ENCODE data around the gene AKR1C8.
"Not testable (repeated sequence)": the region's sequence is repeated elsewhere in the genome, so short reads cannot be mapped to it uniquely, and the experiment has no call there.

The AKR1C8 gene

DNA sequence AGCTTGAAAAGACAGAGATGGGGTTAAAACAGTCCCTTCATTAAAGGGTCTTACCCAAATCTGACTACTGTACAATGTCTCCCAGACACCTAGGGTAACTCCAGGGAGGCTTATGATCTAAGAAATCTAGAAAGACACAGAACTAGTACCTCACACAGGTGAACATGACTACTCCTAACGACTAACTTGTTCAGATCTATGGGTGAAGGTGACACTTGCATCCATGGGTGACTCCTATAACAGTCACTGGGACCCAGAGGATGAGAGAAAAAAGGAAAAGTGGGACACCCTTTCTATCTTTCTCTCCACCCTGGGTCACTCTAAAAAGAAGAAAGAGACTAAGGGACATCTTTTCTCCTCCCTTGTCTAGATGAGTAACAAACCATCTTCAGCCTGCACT is 19.2 kb downstream of the AKR1C8 start:
- peak; percentile 2 to 18 (median 11) for DNase-seq

DNA sequence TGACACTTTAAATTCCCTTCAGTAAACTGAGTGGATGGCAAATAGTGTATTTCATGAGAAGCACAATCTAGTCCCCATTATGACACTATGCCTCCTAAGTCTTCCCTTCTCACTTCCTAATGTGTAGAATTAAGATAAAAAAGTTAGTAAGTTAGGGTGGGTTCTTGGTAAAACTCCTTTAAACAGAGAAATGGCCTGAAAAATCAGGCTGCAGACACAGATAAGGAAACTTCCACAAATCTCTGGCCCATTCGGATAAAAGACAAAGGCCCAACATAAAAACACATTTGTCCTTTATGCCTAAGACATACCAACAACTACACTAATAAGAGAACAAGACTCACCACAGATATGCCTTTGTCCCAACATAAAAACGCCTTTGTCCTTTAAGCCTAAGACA is 21.5 kb downstream of the AKR1C8 start:
- DNase-seq, result no peak

- peak; percentile 38 to 72 (median 63) for DNase-seq
These were observed 25.8 kb downstream of the AKR1C8 start for GRCh38 chr10:5159126-5159525.

DNA sequence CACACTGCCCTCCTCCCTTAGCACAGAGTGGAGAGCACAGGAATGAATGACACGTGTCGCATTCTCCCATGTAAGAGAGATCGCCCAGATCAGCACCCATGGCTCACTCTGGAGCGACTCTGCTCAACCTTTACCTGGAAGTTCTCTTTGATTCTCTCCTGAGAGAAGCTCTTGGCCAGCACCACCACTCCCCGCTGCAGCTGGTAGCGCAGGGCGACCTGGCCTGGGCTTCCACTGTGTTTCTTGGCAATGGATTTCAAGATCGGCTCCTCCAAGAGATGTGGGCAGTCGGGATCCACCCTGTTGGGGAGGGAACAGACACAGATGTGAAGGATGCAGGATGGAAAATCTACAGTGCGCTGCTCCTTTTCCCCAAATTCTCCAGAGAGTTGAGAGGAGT is 27.4 kb downstream of the AKR1C8 start:
- DNase-seq, result peak in 1 of 3 donors; percentile 11

- no peak for DNase-seq
These were observed 29.0 kb downstream of the AKR1C8 start for GRCh38 chr10:5155951-5156350.

DNA sequence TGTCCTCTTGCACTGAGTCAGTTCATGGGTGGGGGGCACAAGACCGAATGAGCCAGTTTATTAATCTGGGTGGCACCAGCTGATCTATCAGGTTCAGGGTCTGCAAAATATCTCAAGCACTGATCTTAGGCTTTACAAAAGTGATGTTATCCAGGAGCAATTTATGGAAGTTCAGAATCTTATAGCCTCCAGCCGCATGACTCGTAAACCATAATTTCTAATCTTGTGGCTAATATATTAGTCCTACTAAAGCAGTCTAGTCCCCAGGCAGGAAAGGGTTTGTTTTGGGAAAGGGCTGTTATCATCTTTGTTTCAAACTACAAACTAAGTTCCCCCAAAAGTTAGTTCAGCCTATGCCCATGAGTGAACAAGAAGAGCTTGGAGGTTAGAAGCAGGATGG is 33.9 kb downstream of the AKR1C8 start:
- no peak for DNase-seq

DNA sequence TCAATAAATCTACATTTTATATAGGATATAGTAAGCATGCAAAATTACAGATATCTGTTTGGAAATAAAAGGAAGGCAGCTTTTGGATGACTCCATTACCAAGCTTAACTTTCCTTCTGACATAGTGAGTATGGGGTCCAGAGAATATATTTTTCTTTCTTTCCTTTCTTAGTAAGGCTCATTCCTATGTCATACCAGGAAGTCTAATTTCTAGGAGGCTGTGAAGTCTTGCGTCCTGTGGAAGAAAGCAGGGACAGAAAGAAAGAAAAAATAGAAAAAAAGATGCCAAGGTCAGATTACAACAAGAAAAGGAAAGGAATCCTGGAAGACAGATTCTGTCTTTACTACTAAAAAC is 36.3 kb downstream of the AKR1C8 start:
- no peak for DNase-seq

DNA sequence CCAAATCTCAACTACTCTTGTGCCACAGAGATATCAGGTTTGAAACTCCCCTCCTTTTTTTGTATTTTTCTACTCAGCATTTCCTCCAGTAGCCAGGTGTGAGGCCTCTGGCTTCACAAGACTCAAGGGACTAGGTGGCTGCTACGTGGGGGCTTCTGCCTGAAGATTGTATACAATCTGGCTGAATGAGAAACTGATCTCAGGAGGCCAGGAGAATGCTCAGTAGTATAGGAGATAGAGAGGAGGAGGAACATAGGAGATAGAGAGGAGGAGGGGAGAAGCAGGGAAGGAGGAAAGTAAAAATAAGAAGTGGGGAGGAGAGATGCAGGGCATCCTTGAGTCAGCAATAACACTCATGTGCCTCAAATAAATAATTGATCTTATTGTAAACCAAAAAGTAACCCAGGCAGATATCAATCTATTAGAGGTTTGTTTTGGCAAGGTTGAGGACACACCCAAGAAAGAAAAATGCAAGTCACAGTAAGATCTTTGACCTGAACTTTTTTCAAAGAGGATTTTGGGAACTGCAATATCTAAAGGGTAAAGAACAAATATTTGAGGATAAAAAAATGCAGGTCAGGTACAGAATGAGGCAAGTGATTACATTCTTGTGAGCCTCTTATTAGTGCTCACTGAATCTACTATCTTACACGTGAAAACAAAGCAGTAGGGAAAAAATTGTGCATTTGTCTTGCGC is 36.8 kb downstream of the AKR1C8 start:
- no peak for DNase-seq

DNA sequence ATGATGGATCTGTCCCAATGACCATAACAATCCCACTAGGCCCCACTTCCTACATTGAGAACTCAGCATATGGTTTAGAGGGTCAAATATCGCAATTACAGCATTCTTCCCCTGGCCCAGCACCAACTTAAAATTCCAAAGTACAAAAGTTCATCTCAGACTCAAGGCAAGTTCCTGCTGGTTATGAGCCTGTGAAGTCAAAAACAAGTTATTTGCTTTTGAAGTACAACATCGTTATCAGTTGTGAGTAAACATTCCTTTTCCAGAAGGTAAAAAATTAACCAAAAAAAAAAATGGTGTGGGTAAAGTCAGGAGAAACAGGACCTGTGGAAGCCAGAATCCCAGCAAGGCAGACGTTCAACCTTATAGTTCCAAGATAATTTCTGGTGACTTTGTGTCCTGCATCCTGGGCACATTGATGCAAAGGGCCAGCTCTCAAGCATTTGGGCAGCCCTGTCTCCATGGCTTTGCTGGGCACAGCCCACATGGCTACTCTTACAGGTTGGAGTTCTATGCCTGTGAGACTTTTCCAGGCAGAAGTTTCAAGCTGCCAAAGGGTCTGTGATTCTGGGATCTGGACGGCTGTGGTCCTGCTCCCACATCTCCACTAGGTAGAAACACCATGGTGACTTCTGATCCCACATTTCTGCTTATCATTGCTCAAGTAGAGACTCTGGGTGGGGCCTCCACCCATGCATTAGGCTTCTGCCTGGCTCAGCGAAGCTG is 37.5 kb downstream of the AKR1C8 start:
- no peak for DNase-seq

- no peak for DNase-seq
These were observed 38.1 kb downstream of the AKR1C8 start for GRCh38 chr10:5146920-5147254.

GRCh38 chr10:5143137-5143536 is 41.8 kb downstream of the AKR1C8 start:
- no peak for DNase-seq

- no peak for DNase-seq
These were observed 42.8 kb downstream of the AKR1C8 start for GRCh38 chr10:5142199-5142598.

DNA sequence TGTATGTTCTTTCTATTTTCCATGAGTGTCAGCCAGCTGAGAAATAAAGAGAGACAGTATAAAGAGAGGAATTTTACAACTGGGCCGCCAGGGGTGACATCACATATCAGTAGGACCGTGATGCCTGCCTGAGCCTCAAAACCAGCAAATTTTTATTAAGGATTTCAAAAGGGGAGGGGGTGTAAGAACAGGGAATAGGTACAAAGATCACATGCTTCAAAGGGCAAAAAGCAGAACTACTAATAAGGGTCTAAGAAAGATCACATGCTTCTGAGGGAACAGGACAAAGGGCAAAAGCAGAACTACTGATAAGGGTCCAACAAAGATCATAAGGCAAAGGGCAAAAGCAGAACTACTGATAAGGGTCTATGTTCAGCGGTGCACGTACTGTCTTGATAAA is 47.3 kb downstream of the AKR1C8 start:
- not testable (repeated sequence) for DNase-seq

- no peak for DNase-seq
These were observed 48.4 kb downstream of the AKR1C8 start for GRCh38 chr10:5136468-5137087.

DNA sequence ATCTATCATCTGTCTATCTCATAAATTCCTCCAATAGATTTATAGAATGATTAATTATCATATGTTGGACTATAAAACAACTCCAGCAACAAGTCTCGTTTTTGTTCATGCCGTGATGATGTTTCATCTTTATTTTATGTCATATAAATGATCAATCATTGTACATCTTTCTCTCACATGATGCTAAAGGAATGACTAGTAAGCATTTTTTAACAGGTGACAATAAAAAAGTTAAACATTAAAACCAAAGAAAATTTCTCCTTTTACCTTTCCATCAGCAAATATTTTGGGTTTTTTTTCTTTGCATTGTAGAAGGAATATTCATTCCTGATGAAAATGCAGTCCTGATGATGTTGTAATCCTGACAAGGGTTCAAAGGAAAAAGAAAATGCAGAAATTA is 49.4 kb downstream of the AKR1C8 start:
- DNase-seq, result no peak

DNA sequence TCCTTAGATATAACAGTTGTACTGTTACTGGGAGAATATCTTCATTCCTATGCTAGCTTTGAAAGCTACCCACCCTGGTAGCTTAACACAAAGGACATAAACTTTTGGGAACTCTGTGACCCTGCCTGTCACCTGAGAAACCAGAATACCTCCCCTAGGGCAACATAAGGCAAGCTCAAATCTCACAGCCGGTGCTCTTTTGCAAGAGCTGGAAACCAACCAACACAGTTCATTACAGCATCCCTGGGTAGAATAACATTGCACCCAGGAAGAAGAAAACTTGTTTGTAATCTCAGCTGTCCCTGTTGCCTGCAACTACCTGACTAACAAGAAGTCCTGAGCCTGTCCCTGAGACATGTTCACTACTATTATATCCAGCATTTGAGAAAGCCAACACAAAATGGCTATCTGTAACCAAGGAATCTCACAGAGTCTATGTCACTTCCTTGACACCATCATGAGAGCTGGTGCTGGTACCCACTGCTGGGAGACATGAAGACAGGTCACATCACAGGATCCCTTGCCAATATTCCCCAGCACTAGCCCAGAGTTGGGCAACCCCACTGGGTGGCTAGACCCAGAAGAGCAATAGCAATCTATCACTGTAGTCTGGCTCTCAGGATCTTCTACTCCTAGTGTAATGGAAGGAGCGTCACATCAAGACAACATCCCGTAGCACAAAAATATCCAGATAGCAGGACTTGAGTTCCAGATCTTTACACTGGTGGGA is 59.5 kb downstream of the AKR1C8 start:
- no peak for DNase-seq

DNA sequence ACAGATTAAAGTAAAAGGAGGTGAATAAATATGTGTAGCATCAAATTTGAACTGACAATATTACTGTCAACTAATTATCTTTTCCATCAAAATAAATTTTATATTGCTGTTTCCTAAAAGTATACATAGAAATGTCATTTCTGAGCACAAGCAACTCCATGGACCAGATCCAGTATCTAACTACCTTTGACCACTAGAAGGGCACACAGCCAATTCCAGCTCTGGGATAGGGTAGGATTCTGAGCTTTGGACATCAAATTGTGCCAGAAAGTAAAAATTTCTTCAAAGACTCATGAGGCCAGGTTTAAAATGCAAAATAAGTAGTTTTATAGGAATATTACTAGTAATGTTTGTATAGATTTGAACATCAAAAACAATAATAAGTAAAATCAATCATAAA is 61.1 kb downstream of the AKR1C8 start:
- no peak for DNase-seq

GRCh38 chr10:5119997-5120396 is 65.0 kb downstream of the AKR1C8 start:
- DNase-seq, result not testable (repeated sequence)

- no peak for DNase-seq
These were observed 67.9 kb downstream of the AKR1C8 start for GRCh38 chr10:5117026-5117425.

GRCh38 chr10:5116621-5117020 is 68.3 kb downstream of the AKR1C8 start:
- DNase-seq, result no peak

GRCh38 chr10:5109861-5110260 is 75.1 kb downstream of the AKR1C8 start:
- not testable (repeated sequence) for DNase-seq

- no peak for DNase-seq
These were observed 76.1 kb downstream of the AKR1C8 start for GRCh38 chr10:5108658-5109416.
